Pancreas (tissue), 10 donors: Measurements from ENCODE around the gene RHOA. TPM values are rescaled to one million over a fixed set of nuclear protein-coding genes. Genes with fewer than 3 reads are reported as not detected.
"Not testable (repeated sequence)": the region's sequence is repeated elsewhere in the genome, so short reads cannot be mapped to it uniquely, and the experiment has no call there.

Experiments used
- ATAC-seq, 4 donors: fragments of 200-7000 bp; cut with Tn5 transposase; one replicate each; pipeline versions ENCODE4 v1.8.0 to v1.9.1; 2020; ENCODE audit warnings: mild to moderate bottlenecking in 4 of 4, moderate library complexity in 4 of 4
- DNase-seq, 6 donors: peaks; one replicate each; pipeline ENCODE4 v3.0.0-alpha.2; 2020
- FAIRE-seq: peaks from 2 replicates; lab custom pipeline; 2012; peaks lifted over from hg19 to GRCh38; lab: Jason Lieb, UNC
- H3K27ac ChIP-seq, 4 donors: fragments of 200-600 bp; sonication (generic); 1 replicate in 3 of 4; 2 replicates in 1 of 4; pipeline versions ENCODE4 v1.5.0 to v1.8.0; 2020
- H3K27me3 ChIP-seq, 4 donors: fragments of 200-600 bp; one replicate each; pipeline ENCODE4 v1.8.0; 2021
- H3K36me3 ChIP-seq, 3 donors: fragments of 200-600 bp; sonication (generic) in 1 of 3; one replicate each; pipeline versions ENCODE4 v1.5.0 to v1.8.0; 2020 to 2021
- H3K4me1 ChIP-seq, 3 donors: fragments of 200-600 bp; one replicate each; pipeline ENCODE4 v1.8.0; 2021
- H3K4me3 ChIP-seq, 4 donors: fragments of 200-600 bp; sonication (generic) in 2 of 4; one replicate each; pipeline versions ENCODE4 v1.5.0 to v1.8.0; 2020 to 2021
- H3K9me3 ChIP-seq, 4 donors: fragments of 200-600 bp; one replicate each; pipeline ENCODE4 v1.8.0; 2021
- WGBS, 2 donors: extraction: QIAGEN DNeasy Blood & Tissue Kit; methylation state at CpG; one replicate each; pipeline ENCODE4 v1.1.7; 2013; 5-methylcytosine and 5-hydroxymethylcytosine counted together
- intact Hi-C, 3 donors: fragments of 100-400 bp; cut with DNase I; formaldehyde crosslinking; loops; one replicate each; pipeline versions ENCODE4 v1.11.1 to v1.14.2; 2022
- polyA plus RNA-seq, 2 donors: library from polyadenylated mRNA; stranded (reverse); fragments of 200-250 nt; gene quantifications; one replicate each; pipeline ENCODE4 v1.2.3, GENCODE V29; 2013
- total RNA-seq, 6 donors: library from RNA; stranded (reverse); fragmentation: NEBNext Ultra II Directional in 4 of 6; extraction: Animal tissue kit (Norgen Biotek cat#: 25700) in 4 of 6; gene quantifications; one replicate each; pipeline versions ENCODE4 v1.2.1 to v1.2.4, GENCODE V29; 2021 to 2023
- TF ChIP-seq, protein P1 (sequence below), 4 donors: fragments of 200-600 bp; sonication (generic) in 3 of 4; IDR thresholded peaks; one replicate each; pipeline versions ENCODE4 v1.5.0 to v1.8.0; 2021; ENCODE audit warnings: antibody characterized with exemption in 4 of 4
- donor health status: healthy with polysubstance abuse.
- donor health status: DM: no; HTN: no; CAD: no; lungs with moderate emphysema.
- donor health status: DM: no; HTN: no; CAD: no.
- donor health status: control.
- donor health status: control.
- donor health status: Bipolar disorder and iron deficiency.
- donor health status: DM: yes; HTN: yes; CAD: no.
- donor health status: DM: no; HTN: no; CAD: no.
- donor health status: DM: no; HTN: no; CAD: no.
- donor health status: DM: yes; HTN: yes; CAD: no.

Gene RHOA
- total and polyA plus RNA-seq, 8 donors = 77.8 to 209 (median 138) TPM

DNA sequence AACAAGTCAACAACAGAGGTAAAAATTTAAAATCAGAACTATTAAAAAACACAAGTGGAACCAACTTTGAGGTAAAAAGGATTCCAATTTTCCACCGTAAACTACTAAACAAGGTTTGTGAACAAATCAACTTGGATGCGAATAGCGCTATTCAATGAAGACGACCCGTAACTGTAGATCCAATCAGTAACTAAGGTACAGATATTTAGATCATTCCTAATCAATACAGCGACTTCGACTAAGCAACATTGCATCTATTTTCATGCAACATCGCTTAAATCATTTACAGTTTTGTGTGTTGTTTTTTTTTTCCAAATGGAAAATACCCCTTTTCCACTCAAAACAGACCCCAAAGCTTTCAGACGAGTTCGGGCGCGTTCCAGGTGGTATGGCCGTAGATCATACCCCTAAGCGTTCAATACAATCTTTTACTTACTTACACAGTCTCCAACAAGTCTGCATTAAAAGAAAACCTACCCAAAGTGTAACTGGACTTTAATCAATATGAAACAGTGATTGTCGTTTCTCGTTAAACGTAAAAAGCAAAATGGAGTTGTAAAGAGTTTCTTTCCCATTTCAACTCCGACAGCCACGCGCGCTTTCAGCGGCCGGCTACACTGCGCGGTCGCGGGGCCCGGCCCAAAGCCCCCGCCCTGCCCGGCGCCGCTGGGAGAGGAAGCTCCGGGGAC lies 786 bp downstream of the RHOA start:
- Histone ChIP-seq H3K9me3 (no peaks in the 10 kb centered on the region), H3K36me3 (no peaks in the 10 kb centered on the region), H3K27ac (peak overlapping the region; percentile 76 to 91 (median 84)), H3K27me3 (no peaks in the 10 kb centered on the region), H3K4me1 (peaks cover 12 to 30% (median 13%) of the 10 kb centered on the region in 3 donors), H3K4me3 (peak overlapping the region; percentile 81 to 97 (median 86))
- FAIRE-seq (no peak), ATAC-seq (no peak), DNase-seq (no peak)
- TF ChIP-seq, protein P1, sequence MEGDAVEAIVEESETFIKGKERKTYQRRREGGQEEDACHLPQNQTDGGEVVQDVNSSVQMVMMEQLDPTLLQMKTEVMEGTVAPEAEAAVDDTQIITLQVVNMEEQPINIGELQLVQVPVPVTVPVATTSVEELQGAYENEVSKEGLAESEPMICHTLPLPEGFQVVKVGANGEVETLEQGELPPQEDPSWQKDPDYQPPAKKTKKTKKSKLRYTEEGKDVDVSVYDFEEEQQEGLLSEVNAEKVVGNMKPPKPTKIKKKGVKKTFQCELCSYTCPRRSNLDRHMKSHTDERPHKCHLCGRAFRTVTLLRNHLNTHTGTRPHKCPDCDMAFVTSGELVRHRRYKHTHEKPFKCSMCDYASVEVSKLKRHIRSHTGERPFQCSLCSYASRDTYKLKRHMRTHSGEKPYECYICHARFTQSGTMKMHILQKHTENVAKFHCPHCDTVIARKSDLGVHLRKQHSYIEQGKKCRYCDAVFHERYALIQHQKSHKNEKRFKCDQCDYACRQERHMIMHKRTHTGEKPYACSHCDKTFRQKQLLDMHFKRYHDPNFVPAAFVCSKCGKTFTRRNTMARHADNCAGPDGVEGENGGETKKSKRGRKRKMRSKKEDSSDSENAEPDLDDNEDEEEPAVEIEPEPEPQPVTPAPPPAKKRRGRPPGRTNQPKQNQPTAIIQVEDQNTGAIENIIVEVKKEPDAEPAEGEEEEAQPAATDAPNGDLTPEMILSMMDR (IDR thresholded peaks at IDR 0.05) = no peak
- intact Hi-C loops = no loop called here
- WGBS, 2 donors = 0% methylated on average over 32 to 33 of the region's 33 CpGs

DNA sequence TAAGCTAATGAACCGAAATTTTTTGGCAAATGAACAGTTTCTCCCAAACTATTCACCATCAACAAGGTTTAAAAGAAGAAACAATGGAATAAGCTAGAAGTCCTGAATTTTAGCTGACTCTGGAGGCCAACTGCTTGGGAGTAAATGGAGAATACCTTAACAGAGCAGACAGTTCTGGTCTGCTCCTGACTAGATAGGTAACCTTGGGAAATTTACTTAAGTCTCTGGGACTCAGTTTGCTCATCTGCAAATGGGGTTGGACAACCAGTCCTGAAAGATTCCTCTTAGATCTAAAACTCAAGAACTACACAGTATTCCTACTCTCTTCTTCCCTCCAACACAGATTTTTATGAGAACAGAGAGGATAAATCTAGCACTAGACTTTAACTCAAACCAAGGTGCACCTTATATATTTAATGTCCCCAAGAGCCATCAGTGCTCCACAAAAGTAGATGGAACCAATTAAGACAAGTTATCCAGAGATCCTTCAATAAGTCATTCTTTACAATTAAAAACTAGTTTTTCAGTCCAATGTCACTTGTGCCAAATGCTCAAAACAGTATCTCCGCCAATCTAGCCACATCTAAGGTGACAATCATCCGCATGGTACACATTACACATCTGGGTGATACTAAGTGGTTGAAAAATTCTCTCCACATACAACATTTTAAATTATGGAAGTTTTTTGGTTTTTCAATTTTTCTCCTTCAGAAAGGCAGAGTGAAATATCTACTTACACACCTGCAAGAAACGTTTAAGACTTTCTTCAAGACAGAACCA lies 1.5 kb downstream of the RHOA start:
- Histone ChIP-seq H3K36me3 (no peaks in the 10 kb centered on the region), H3K9me3 (no peaks in the 10 kb centered on the region), H3K27me3 (no peaks in the 10 kb centered on the region), H3K4me3 (peak overlapping the region in 3 of 4 donors; percentile 81 to 97 (median 86)), H3K27ac (no peak overlapping the region), H3K4me1 (peaks cover 12 to 36% (median 13%) of the 10 kb centered on the region in 3 donors)
- DNase-seq (no peak), FAIRE-seq (no peak), ATAC-seq (no peak)
- intact Hi-C loops = no loop called here
- 16 to 20% methylated on average over 4 of the region's 4 CpGs for WGBS, 2 donors
- TF ChIP-seq, protein P1 (IDR thresholded peaks at IDR 0.05) = no peak

DNA sequence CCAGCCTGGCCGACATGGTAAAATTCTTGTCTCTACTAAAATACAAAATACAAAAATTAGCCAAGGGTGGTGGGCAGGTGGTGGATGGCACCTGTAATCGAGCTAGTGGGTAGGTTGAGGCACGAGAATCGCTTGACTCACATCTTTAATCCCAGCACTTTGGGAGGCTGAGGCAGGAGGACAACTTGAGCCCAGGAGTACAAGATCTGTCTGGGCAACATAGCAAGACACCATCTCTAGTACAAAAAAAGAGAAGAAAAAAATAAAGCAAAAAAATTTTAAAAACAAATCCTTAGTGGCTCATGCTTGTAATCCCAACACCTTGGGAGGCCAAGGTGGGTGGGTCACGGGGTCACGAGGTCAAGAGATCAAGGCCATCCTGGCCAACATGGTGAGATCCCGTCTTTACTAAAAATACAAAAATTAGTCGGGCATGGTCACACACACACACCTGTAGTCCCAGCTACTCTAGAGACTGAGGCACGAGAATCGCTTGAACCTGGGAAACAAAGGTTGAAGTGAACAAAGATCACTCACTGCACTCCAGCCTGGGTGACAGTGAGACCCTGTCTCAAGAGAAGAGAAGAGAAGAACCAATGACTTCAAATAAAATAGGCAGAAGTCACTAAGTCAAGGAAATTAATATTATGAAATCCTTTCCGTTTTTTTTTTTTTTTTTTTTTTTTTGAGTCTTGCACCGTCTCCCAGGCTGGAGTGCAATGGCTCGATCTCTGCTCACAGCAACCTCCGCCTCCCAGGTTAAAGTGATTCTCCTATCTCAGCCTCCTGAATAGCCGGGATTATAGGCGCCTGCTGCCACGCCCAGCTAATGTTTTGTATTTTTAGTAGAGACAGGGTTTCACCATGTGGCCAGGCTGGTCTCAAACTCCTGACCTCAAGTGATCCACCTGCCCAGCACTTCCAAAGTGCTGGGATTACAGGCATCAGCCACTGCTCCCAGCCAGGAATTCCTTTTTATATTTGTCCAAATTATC lies 4.9 kb downstream of the RHOA start:
- H3K9me3 ChIP-seq = no peaks in the 10 kb centered on the region
- WGBS, 2 donors = 64% methylated on average over 17 of the region's 17 CpGs
- ATAC-seq (no peak), DNase-seq (peak in 1 of 6 donors; percentile 7), FAIRE-seq (no peak)
- H3K36me3 ChIP-seq = no peaks in the 10 kb centered on the region
- intact Hi-C loops = no loop called here
- no peak overlapping the region for H3K27ac ChIP-seq
- H3K4me1 ChIP-seq = peaks cover 12 to 39% (median 13%) of the 10 kb centered on the region in 3 donors
- no peak overlapping the region for H3K4me3 ChIP-seq
- H3K27me3 ChIP-seq = no peaks in the 10 kb centered on the region
- TF ChIP-seq, protein P1 (IDR thresholded peaks at IDR 0.05) = no peak

DNA sequence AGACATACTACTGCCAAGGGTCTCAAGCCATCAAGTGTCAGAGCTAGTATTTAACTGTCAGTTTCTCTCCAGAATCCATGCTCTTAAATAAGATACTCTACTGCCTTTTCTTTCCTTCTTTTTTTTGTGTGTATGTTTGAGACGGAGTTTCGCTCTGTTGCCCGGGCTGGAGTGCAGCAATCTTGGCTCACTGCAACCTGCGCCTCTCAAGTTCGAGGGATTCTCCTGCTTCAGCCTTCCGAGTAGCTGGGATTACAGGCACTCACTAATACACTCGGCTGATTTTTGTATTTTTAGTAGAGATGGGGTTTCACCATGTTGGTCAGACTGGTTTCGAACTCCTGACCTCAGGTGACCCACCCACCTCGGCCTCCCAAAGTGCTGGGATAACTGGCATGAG lies 6.2 kb downstream of the RHOA start:
- WGBS, 2 donors = 61 to 62% methylated on average over 9 of the region's 9 CpGs
- peak in 1 of 6 donors; percentile 6 for DNase-seq
- H3K4me1 ChIP-seq = peaks cover 11 to 39% (median 13%) of the 10 kb centered on the region in 3 donors
- H3K27me3 ChIP-seq, H3K27ac ChIP-seq, H3K4me3 ChIP-seq, intact Hi-C loops, FAIRE-seq, ATAC-seq, H3K36me3 ChIP-seq, H3K9me3 ChIP-seq: not testable (repeated sequence)

DNA sequence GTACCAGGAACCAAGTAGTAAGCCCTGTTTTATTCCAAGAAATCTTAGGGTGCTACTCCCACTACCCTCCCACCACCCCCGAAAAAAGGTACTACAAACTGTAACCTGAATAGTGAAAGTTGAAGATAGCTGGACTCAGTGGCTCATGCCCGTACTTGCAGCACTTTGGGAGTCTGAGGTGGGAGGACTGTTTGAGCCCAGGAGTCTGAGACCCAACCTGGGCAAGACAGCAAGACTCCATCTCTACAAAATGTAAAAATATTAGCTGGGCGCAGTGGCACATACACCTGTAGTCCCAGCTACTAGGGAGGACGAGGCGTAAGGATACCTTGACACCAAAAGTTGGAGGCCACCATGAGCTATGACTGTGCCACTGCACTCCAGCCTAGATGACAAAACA lies 7.9 kb downstream of the RHOA start:
- H3K4me1 ChIP-seq = peaks cover 0 to 26% (median 0%) of the 10 kb centered on the region in 3 donors
- WGBS, 2 donors = 90 to 95% methylated on average over 5 of the region's 5 CpGs
- H3K4me3 ChIP-seq = no peak overlapping the region
- TF ChIP-seq, protein P1 (IDR thresholded peaks at IDR 0.05) = no peak
- no peaks in the 10 kb centered on the region for H3K27me3 ChIP-seq
- FAIRE-seq (no peak), ATAC-seq (no peak), DNase-seq (no peak)
- no peaks in the 10 kb centered on the region for H3K36me3 ChIP-seq
- intact Hi-C loops = no loop called here
- no peak overlapping the region for H3K27ac ChIP-seq
- H3K9me3 ChIP-seq = no peaks in the 10 kb centered on the region
